ENCODE results near the gene AFG3L2.

AFG3L2 gene

DNA sequence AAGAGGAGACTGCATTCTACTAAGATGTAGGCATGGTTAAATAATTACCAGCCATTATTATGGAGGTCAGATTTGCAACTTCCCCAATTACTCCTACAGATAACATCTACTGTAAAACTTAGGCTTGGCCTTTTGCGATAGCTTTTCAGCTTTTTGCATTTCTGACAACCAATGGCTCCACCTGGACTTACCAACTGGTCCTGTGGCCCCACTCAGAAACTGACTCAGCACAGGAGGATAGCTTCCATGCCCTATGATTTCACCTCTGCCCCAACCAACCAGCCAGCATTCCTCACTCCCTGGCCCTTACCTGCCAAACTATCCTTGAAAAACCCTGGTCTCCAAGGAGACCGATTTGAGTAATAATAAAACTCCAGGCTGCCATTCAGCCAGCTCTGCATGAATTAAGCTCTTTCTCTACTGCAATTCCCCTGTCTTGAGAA lies 40.8 kb downstream of the AFG3L2 start:
- Mint-ChIP-seq H3K4me3 (no peak overlapping the region), H3K4me1 (ENCODE audit: low read depth in 2 of 2) (no peaks in the 10 kb centered on the region), H3K36me3 (ENCODE audit: insufficient read depth) (peaks cover 38% of the 10 kb centered on the region), H3K27me3 (no peaks in the 10 kb centered on the region), H3K27ac (peak overlapping the region; percentile 29 to 35), H3K9me3 (no peaks in the 10 kb centered on the region)
- no peak for DNase-seq
- no peak for ATAC-seq (replicated peaks)

DNA sequence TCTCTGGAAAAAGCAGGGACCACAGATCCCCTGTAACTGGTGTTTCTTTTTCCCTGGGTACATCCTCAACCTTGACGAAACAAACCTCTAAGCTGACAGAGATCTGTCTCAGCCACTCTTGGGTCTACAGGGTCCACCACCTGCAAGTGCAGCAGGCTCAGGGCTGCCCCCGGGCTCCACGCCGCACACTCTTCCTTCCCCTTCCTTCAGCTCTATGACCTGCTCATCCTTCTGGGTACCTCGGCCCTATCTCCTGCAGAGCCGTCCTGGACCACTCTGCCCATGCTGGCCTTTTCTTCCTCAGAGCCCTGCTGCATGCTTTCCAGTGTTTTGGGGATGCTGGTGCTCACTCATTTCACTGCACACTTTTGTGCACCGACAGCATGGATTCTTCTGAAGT lies 41.5 kb downstream of the AFG3L2 start:
- ATAC-seq (replicated peaks) (no peak), DNase-seq (no peak)
- Mint-ChIP-seq H3K27me3 (no peaks in the 10 kb centered on the region), H3K4me1 (ENCODE audit: low read depth in 2 of 2) (no peaks in the 10 kb centered on the region), H3K4me3 (no peak overlapping the region), H3K36me3 (ENCODE audit: insufficient read depth) (peaks cover 31% of the 10 kb centered on the region), H3K27ac (peak overlapping the region in 1 of 2 donors; percentile 35), H3K9me3 (no peaks in the 10 kb centered on the region)

DNA sequence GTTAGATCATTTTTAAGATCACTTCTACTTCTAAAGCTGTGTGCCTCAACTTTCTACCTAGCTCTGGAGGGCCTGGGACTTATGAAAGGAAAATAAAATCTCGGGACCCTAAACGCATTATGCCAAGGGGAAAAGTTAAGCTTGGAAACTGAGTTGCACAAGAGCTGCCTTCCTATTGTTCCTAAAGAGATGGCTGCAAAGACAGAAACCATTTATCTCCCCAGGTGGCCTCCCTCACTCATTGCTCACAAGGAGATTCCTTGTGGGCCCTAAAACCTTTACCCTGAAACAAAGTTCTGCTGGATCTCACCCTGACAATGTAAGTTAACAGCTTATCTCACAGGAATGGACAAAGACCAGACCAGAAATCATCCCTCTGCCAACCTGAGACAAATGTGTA lies 42.2 kb downstream of the AFG3L2 start:
- peak overlapping the region; percentile 35 to 41 for H3K27ac Mint-ChIP-seq
- H3K9me3 Mint-ChIP-seq, result no peaks in the 10 kb centered on the region
- H3K4me1 Mint-ChIP-seq (ENCODE audit: low read depth in 2 of 2), result no peaks in the 10 kb centered on the region
- no peaks in the 10 kb centered on the region for H3K27me3 Mint-ChIP-seq
- ATAC-seq (replicated peaks) (no peak), DNase-seq (no peak)
- no peak overlapping the region for H3K4me3 Mint-ChIP-seq
- H3K36me3 Mint-ChIP-seq (ENCODE audit: insufficient read depth), result peaks cover 31% of the 10 kb centered on the region

DNA sequence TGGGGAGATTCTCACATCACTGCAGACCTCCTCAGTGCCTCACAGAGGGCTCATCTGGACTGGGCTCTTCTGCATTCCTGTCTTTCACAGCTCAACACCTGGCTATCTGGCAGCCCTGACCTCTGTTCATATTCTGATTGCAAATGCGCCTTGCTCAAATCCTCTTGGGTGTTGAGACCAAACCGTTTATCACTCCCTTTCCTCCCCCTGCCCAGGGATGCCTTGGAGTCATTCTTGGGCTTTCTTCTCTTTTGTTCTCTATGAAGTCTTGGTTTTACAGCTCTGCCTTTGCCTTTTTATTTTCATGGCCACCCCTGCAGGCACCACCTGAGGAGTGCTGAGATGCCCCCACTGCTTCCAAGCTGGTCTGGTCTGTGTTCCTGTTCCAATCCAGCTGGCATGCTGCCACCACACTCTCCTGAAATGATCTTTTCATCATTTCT lies 42.6 kb downstream of the AFG3L2 start:
- H3K4me3 Mint-ChIP-seq, result no peak overlapping the region
- ATAC-seq (replicated peaks), result no peak
- H3K27ac Mint-ChIP-seq, result peak overlapping the region; percentile 35 to 41
- no peaks in the 10 kb centered on the region for H3K9me3 Mint-ChIP-seq
- no peak for DNase-seq
- H3K27me3 Mint-ChIP-seq, result no peaks in the 10 kb centered on the region
- no peaks in the 10 kb centered on the region for H3K4me1 Mint-ChIP-seq (ENCODE audit: low read depth in 2 of 2)
- H3K36me3 Mint-ChIP-seq (ENCODE audit: insufficient read depth), result peaks cover 33% of the 10 kb centered on the region

DNA sequence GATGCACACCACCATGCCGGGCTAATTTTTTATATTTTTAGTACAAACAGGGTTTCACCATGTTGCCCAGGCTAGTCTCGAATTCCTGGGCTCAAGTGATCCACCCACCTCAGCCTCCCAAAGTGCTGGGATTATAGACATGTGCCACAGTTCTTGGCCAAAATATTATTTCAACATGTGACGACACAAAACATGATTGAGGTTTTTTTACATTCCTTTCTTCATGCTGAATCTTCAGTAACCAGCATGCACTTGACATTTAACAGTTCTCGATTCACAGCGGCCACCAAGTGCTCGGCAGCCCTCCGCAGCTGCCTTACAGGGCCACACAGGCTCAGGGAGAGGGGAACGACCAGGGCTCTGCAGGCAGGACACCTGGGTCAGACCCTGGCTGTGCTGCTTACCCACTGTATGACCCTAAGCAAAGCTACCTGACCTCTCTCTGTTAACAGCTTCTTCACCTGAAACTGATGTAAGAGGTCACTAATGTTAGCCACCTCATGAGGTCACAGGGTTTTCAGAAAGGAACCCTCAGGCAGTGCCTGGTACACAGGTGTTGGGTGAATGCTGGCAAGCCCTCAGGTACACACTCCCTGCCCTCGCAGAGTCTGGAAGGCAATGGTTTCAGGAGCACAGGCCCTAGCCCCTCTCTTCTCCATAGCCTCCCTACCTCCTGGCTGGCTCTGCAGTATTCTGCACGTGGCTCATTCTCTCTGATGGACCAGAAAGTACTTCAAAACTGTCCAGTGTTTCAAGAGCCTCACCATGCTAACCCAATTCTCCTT lies 43.3 kb downstream of the AFG3L2 start:
- no peaks in the 10 kb centered on the region for H3K4me1 Mint-ChIP-seq (ENCODE audit: low read depth in 2 of 2)
- no peaks in the 10 kb centered on the region for H3K27me3 Mint-ChIP-seq
- peak overlapping the region in 1 of 2 donors; percentile 41 for H3K27ac Mint-ChIP-seq
- no peak for ATAC-seq (replicated peaks)
- no peak for DNase-seq
- peaks cover 29% of the 10 kb centered on the region for H3K36me3 Mint-ChIP-seq (ENCODE audit: insufficient read depth)
- H3K9me3 Mint-ChIP-seq, result no peaks in the 10 kb centered on the region
- no peak overlapping the region for H3K4me3 Mint-ChIP-seq

DNA sequence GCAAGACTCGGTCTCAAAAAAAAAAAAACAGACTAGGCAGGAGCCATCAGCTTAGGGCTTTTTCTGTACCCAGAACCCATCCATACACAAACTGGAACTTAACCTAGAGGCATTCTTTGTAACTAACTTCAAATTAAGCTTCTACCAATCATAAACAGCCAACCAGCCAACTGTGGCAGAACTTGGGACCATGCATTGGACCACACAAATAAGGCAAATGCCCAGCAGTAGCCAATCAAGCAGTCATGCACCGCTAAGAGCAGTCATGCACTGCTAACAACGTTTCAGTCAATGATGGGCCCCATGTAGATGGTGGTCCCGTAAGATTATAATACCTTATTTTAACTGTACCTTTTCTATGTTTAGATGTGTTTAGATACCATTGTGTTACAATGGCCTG lies 46.3 kb downstream of the AFG3L2 start:
- Mint-ChIP-seq H3K36me3 (ENCODE audit: insufficient read depth) (peaks cover 14% of the 10 kb centered on the region), H3K27me3 (no peaks in the 10 kb centered on the region), H3K27ac (no peak overlapping the region), H3K9me3 (no peaks in the 10 kb centered on the region), H3K4me1 (ENCODE audit: low read depth in 2 of 2) (peaks cover 8 to 10% of the 10 kb centered on the region in 2 donors), H3K4me3 (no peak overlapping the region)
- DNase-seq (no peak), ATAC-seq (replicated peaks) (no peak)

DNA sequence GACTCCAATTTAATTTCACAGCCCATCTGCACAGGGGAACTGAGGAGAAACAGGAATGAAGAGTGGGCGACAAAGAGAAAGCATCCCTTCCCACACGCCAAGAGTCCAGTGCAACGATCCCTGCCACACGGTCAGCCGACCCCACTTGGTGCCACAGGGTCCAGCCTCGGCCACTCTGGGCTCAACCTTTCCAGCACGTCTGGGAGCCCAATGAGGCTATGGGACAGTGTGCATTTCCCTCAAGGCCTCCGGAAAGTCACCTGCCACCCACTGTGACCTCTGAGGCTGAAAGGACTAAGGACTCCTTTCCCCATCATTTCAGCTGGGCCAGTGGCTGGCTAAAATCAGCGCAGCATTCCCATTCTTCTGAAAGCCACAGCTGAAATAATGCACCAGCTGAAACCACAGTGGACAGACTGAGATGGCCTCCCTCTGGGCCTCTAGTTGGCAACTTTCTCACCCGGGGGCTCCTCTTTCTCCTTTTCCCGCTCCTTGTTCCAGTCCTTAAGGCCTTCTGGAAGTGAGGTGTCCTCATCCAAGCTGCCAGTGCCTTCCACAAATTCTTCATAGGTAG lies 47.8 kb downstream of the AFG3L2 start:
- DNase-seq, result no peak
- Mint-ChIP-seq H3K9me3 (no peaks in the 10 kb centered on the region), H3K4me1 (ENCODE audit: low read depth in 2 of 2) (peaks cover 8 to 10% of the 10 kb centered on the region in 2 donors), H3K36me3 (ENCODE audit: insufficient read depth) (peaks cover 14% of the 10 kb centered on the region), H3K4me3 (no peak overlapping the region), H3K27ac (no peak overlapping the region), H3K27me3 (no peaks in the 10 kb centered on the region)
- ATAC-seq (replicated peaks), result no peak

DNA sequence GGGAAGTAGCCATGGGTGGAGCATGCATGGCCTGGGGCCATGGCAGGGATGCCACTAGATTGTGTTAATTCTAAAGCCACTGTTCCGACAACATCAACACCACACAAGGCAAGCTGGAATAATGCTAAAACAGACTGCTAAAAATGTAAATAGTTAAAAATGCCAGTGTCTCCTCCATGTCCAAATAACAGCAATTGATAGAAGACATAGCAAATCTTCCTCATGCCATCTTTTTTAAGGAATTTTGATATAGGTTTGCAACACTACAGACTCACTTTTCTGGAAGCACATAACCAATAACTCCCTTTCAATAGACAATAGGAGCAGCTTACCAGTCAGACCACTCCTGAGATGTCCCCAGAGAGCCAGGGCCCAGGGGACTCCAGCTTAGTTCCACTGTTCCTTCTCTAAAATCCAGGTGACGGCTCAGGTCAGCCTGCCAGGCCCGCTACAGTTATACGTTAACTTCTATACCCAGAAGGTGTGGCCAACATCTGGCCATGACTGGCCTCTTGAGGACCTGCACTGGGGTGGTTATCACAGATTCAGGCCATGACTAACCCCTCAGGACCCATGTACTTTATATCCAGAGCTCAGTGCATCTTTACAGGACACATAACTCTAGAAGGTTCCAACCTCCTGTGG lies 48.7 kb downstream of the AFG3L2 start:
- no peak overlapping the region for H3K27ac Mint-ChIP-seq
- no peak overlapping the region for H3K4me3 Mint-ChIP-seq
- H3K9me3 Mint-ChIP-seq, result no peaks in the 10 kb centered on the region
- DNase-seq (no peak), ATAC-seq (replicated peaks) (no peak)
- H3K27me3 Mint-ChIP-seq, result no peaks in the 10 kb centered on the region
- peaks cover 14% of the 10 kb centered on the region for H3K36me3 Mint-ChIP-seq (ENCODE audit: insufficient read depth)
- peaks cover 8 to 10% of the 10 kb centered on the region in 2 donors for H3K4me1 Mint-ChIP-seq (ENCODE audit: low read depth in 2 of 2)

DNA sequence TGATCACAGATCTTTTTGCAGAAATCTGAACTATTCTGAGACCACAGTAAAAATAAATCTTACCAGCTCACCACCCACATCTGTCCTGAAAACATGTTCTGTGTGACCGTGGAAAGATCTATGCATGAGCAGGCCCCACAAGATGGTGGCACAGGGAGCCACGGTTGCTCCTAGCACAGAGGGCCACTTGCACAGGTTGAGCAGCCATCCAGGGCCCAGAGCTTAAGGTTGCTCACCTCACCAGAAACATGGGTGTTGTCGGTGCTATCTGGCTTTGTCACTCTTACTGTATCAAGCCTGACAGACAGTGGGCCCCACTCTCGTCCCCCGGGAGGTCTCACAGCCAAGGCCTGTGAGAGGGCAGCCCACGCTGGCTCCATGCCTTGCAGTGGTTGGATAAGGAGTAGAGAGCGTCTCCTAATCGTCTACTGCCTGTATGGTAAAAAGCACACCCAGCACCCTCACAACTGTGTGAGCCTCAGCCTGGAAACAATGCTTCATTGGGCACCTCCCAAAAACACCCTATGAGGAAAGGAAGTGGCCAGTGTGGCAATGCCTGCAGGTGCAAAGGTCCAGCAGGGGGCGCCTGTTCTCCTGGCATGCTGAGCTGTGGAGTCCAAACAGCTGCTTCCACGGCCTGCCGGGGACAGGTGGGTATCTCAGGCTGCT lies 49.4 kb downstream of the AFG3L2 start:
- H3K4me3 Mint-ChIP-seq, result no peak overlapping the region
- no peaks in the 10 kb centered on the region for H3K27me3 Mint-ChIP-seq
- DNase-seq (peak; percentile 59 to 60 (median 59)), ATAC-seq (replicated peaks) (peak; percentile 59)
- peaks cover 18% of the 10 kb centered on the region for H3K36me3 Mint-ChIP-seq (ENCODE audit: insufficient read depth)
- H3K27ac Mint-ChIP-seq, result no peak overlapping the region
- peaks cover 8 to 10% of the 10 kb centered on the region in 2 donors for H3K4me1 Mint-ChIP-seq (ENCODE audit: low read depth in 2 of 2)
- no peaks in the 10 kb centered on the region for H3K9me3 Mint-ChIP-seq

DNA sequence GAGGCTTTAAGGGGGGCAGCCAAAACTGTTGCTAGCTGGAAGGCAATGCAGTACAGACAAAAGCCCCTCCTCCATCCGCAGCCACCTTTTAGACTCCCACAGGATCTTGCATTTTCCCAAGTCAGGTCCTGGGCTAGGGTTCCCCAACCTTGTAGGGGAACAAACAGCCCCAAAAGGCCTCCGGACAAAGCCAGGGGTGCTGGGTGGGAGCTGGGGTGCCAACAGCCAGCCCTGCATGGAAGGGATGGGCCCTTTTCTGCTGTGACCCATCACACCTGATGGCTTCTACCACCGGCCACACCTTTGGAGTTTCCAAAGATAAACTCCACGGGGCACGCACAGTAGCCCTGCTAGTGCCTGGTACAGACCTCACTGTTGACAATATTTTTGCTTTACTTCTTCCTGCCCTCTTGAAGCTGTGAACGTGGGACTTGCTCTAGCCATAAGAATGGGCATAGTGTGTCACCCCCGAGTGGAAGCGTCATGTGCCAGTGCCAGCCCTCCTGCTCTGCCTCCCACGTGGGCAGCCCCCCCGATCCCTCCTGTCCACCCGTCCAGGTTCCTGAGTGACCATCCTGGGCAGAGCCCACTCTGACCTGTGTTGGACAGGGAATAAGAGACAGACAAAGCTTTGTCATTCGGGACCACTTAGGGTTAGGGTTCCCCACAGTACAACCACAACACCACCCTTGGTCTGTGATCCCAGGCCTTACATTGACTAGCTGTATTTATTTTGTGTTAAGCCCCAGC lies 50.1 kb downstream of the AFG3L2 start:
- H3K36me3 Mint-ChIP-seq (ENCODE audit: insufficient read depth), result peaks cover 19% of the 10 kb centered on the region
- H3K27ac Mint-ChIP-seq, result no peak overlapping the region

DNA sequence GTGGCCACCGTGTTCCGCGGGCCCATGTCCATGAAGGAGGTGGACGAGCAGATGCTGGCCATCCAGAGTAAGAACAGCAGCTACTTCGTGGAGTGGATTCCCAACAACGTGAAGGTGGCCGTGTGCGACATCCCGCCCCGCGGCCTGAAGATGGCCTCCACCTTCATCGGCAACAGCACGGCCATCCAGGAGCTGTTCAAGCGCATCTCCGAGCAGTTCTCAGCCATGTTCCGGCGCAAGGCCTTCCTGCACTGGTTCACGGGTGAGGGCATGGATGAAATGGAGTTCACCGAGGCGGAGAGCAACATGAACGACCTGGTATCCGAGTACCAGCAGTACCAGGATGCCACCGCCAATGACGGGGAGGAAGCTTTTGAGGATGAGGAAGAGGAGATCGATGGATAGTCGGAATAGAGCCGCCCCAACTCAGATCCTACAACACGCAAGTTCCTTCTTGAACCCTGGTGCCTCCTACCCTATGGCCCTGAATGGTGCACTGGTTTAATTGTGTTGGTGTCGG lies 51.2 kb downstream of the AFG3L2 start:
- DNase-seq, result no peak
- Mint-ChIP-seq H3K9me3 (no peaks in the 10 kb centered on the region), H3K27me3 (no peaks in the 10 kb centered on the region), H3K36me3 (ENCODE audit: insufficient read depth) (peaks cover 20% of the 10 kb centered on the region), H3K4me1 (ENCODE audit: low read depth in 2 of 2) (peaks cover 8 to 10% of the 10 kb centered on the region in 2 donors), H3K4me3 (no peak overlapping the region), H3K27ac (no peak overlapping the region)
- ATAC-seq (replicated peaks), result no peak

More for the DNA sequence above, 50.1 kb downstream of the AFG3L2 start:
- H3K4me1 Mint-ChIP-seq (ENCODE audit: low read depth in 2 of 2), result peaks cover 8 to 10% of the 10 kb centered on the region in 2 donors
- H3K9me3 Mint-ChIP-seq, result no peaks in the 10 kb centered on the region
- no peaks in the 10 kb centered on the region for H3K27me3 Mint-ChIP-seq
- H3K4me3 Mint-ChIP-seq, result no peak overlapping the region
- DNase-seq (no peak), ATAC-seq (replicated peaks) (no peak)

DNA sequence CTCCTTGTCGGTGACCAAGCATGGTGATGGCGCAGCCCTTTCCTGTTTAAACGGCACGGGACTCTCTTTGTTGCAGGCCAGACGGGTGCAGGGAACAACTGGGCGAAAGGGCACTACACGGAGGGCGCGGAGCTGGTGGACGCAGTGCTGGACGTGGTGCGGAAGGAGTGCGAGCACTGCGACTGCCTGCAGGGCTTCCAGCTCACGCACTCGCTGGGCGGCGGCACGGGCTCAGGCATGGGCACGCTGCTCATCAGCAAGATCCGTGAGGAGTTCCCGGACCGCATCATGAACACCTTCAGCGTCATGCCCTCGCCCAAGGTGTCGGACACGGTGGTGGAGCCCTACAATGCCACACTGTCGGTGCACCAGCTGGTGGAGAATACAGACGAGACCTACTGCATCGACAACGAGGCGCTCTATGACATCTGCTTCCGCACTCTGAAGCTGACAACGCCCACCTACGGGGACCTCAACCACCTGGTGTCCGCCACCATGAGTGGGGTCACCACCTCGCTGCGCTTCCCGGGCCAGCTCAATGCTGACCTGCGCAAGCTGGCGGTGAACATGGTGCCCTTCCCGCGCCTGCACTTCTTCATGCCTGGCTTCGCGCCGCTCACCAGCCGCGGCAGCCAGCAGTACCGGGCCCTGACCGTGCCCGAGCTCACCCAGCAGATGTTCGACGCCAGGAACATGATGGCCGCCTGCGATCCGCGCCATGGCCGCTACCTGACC lies 51.9 kb downstream of the AFG3L2 start:
- Mint-ChIP-seq H3K9me3 (no peaks in the 10 kb centered on the region), H3K36me3 (ENCODE audit: insufficient read depth) (peaks cover 20% of the 10 kb centered on the region), H3K27ac (no peak overlapping the region), H3K27me3 (no peaks in the 10 kb centered on the region), H3K4me3 (no peak overlapping the region), H3K4me1 (ENCODE audit: low read depth in 2 of 2) (peaks cover 8 to 10% of the 10 kb centered on the region in 2 donors)
- DNase-seq (no peak), ATAC-seq (replicated peaks) (no peak)

Data from effector memory CD8-positive, alpha-beta T cell (primary cell).